ENCODE results near the gene ARHGEF16. TPM values are rescaled to one million over a fixed set of nuclear protein-coding genes. Genes with fewer than 3 reads are reported as not detected.

ARHGEF16 gene
- total and polyA plus RNA-seq, 2 donors = 1.4 to 2.3 TPM

- no peak overlapping the region for H3K27ac ChIP-seq (ENCODE audit: low read depth in 1 of 2, low read length in 1 of 2)
- no peak for DNase-seq (ENCODE audit: low read depth in 6 of 9, low spot score in 9 of 9)
- no peaks in the 10 kb centered on the region for H3K36me3 ChIP-seq (ENCODE audit: control insufficient read depth in 2 of 2, insufficient read depth in 2 of 2, low read length in 1 of 2)
- no peaks in the 10 kb centered on the region for H3K9me3 ChIP-seq (ENCODE audit: control insufficient read depth in 2 of 2, insufficient read depth in 1 of 2, low read length in 1 of 2)
- H3K4me1 ChIP-seq (ENCODE audit: control insufficient read depth in 2 of 2, insufficient read depth in 2 of 2, low read length in 2 of 2) = peaks cover 0 to 9% of the 10 kb centered on the region in 2 donors
- WGBS = 94% methylated on average over 35 of the region's 35 CpGs
- no peak overlapping the region for H3K4me3 ChIP-seq (ENCODE audit: low read length in 2 of 2)
- no peaks in the 10 kb centered on the region for H3K27me3 ChIP-seq (ENCODE audit: control insufficient read depth in 2 of 2, insufficient read depth in 1 of 2, low read length in 1 of 2)
Measured at GRCh38 chr1:3467096-3468036, 12.9 kb downstream of the ARHGEF16 start.

DNA sequence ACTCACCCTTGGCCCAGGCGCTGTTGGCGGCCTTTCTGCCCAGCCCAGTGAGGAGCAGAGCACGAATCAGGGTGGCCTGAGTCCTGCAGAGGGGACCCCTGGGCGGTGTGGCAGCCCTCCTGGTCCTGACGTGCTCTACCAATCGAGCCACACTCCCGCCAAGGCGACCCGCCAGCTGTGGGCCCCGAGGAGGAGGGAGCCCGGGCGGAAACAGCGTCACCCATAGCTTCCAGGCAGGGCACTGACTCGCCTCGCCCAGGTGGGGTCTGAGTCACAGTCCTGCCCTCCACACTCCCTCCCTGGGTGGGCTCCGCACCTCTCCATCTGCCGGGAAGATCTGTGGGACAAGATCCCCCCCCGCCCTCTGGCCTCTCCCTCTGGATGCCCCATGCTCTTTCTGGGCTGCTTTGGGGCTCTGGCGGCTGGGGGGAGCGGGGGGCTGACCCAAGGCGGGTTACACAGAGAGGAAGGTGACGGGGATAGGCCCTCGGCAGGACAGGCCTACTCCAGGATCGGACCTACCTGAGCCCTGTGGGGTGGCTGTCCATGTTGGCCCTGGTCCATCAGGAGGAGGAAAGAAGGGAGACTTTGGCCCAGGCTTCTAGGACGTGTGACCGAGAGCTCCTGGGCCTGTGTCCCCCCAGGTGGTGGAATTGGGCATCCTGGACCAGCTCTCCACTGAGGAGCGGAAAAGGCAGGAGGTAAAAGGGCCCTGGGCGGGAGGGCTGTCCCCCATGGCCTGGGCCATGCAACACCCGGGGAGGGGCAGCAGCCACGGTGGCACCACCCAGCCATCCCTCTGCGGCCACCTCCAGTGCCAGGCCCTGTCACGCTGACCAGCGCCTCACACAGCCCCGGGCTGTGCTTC, 14.0 kb downstream of the ARHGEF16 start:
- Histone ChIP-seq H3K9me3 (ENCODE audit: control insufficient read depth in 2 of 2, insufficient read depth in 1 of 2, low read length in 1 of 2) (no peaks in the 10 kb centered on the region), H3K36me3 (ENCODE audit: control insufficient read depth in 2 of 2, insufficient read depth in 2 of 2, low read length in 1 of 2) (no peaks in the 10 kb centered on the region), H3K27me3 (ENCODE audit: control insufficient read depth in 2 of 2, insufficient read depth in 1 of 2, low read length in 1 of 2) (no peaks in the 10 kb centered on the region), H3K4me1 (ENCODE audit: control insufficient read depth in 2 of 2, insufficient read depth in 2 of 2, low read length in 2 of 2) (peaks cover 0 to 9% of the 10 kb centered on the region in 2 donors), H3K4me3 (ENCODE audit: low read length in 2 of 2) (no peak overlapping the region), H3K27ac (ENCODE audit: low read depth in 1 of 2, low read length in 1 of 2) (no peak overlapping the region)
- no peak for DNase-seq (ENCODE audit: low read depth in 6 of 9, low spot score in 9 of 9)
- 86% methylated on average over 34 of the region's 34 CpGs for WGBS

DNA sequence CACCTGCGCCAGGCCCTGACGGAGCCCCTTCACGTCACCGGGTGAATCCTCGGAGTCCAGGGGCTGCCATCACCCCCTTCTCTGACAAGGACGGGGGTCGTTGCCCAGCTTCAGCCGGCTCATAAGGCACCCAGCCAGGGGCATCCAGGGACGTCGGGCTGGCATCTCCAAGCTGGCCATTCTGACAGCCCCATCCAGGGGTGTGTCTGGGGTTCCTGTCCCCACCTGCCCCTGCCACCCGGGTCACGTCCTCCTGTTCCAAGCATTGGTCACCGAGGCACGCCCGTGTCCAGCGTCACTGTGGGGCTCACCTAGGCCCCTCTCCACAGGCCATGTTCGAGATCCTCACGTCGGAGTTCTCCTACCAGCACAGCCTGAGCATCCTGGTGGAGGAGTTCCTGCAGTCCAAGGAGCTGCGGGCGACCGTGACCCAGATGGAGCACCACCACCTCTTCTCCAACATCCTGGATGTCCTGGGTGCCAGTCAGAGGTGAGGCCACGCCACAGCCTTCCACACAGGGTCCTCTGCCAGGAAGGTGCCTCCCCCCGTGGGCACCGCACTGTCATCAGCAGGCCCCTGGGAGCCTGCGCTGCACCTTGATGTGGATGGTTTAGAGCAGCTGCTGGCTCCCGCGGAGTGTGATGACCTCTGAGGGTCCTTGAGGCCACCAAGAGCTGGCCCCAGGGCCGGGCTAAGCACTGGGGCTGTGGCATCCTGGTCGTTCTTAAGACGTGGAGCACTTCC, 14.8 kb downstream of the ARHGEF16 start:
- no peaks in the 10 kb centered on the region for H3K27me3 ChIP-seq (ENCODE audit: control insufficient read depth in 2 of 2, insufficient read depth in 1 of 2, low read length in 1 of 2)
- no peak overlapping the region for H3K4me3 ChIP-seq (ENCODE audit: low read length in 2 of 2)
- 96% methylated on average over 31 of the region's 31 CpGs for WGBS
- no peak for DNase-seq (ENCODE audit: low read depth in 6 of 9, low spot score in 9 of 9)
- H3K9me3 ChIP-seq (ENCODE audit: control insufficient read depth in 2 of 2, insufficient read depth in 1 of 2, low read length in 1 of 2) = no peaks in the 10 kb centered on the region
- no peaks in the 10 kb centered on the region for H3K36me3 ChIP-seq (ENCODE audit: control insufficient read depth in 2 of 2, insufficient read depth in 2 of 2, low read length in 1 of 2)
- peaks cover 0 to 9% of the 10 kb centered on the region in 2 donors for H3K4me1 ChIP-seq (ENCODE audit: control insufficient read depth in 2 of 2, insufficient read depth in 2 of 2, low read length in 2 of 2)
- H3K27ac ChIP-seq (ENCODE audit: low read depth in 1 of 2, low read length in 1 of 2) = no peak overlapping the region

GRCh38 chr1:3469849-3470649, 15.6 kb downstream of the ARHGEF16 start:
- 95% methylated on average over 17 of the region's 17 CpGs for WGBS
- Histone ChIP-seq H3K36me3 (ENCODE audit: control insufficient read depth in 2 of 2, insufficient read depth in 2 of 2, low read length in 1 of 2) (no peaks in the 10 kb centered on the region), H3K9me3 (ENCODE audit: control insufficient read depth in 2 of 2, insufficient read depth in 1 of 2, low read length in 1 of 2) (no peaks in the 10 kb centered on the region), H3K27ac (ENCODE audit: low read depth in 1 of 2, low read length in 1 of 2) (no peak overlapping the region), H3K4me1 (ENCODE audit: control insufficient read depth in 2 of 2, insufficient read depth in 2 of 2, low read length in 2 of 2) (peaks cover 0 to 9% of the 10 kb centered on the region in 2 donors), H3K4me3 (ENCODE audit: low read length in 2 of 2) (no peak overlapping the region), H3K27me3 (ENCODE audit: control insufficient read depth in 2 of 2, insufficient read depth in 1 of 2, low read length in 1 of 2) (no peaks in the 10 kb centered on the region)
- no peak for DNase-seq (ENCODE audit: low read depth in 6 of 9, low spot score in 9 of 9)

- no peak for DNase-seq (ENCODE audit: low read depth in 6 of 9, low spot score in 9 of 9)
Measured at GRCh38 chr1:3470650-3471355, 16.3 kb downstream of the ARHGEF16 start.

DNA sequence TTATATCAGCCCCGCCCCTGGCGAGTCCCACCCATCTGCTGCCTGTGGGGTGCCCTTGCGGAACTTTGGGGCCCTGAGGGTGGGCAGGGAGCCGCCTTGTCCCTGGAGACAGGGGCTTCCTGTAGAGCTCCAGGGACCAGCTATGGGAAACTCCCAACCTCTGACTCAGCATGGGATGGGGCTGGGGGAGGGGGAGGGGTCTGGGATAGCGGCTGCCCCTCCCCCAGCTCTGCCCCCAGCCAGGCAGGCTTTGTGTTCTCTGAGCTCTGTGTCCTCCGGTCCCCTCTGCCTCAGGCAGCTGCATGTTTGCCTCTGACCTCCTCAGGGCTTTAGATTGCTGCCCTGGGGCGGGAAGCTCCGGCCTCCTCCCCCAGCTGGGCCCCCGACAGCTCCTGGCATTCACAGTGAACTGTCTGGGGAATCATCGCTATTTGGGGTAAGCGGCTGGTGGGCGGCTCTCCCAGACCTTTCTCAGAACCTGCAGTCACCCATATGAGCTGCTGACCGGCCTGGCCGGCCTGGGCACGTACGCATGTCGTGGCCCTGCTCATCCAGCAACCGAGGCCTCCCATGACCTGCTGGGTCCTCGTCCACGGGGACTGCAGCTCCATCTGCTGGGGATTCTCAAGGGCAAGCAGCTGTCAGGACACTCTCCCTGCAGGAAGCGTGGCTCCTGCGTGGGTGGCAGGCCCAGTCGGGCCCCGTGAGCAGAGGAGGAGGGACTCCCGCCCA, 17.1 kb downstream of the ARHGEF16 start:
- H3K4me1 ChIP-seq (ENCODE audit: control insufficient read depth in 2 of 2, insufficient read depth in 2 of 2, low read length in 2 of 2) = peaks cover 0 to 2% of the 10 kb centered on the region in 2 donors
- 74% methylated on average over 25 of the region's 25 CpGs for WGBS
- H3K27me3 ChIP-seq (ENCODE audit: control insufficient read depth in 2 of 2, insufficient read depth in 1 of 2, low read length in 1 of 2) = no peaks in the 10 kb centered on the region
- no peak for DNase-seq (ENCODE audit: low read depth in 6 of 9, low spot score in 9 of 9)
- H3K4me3 ChIP-seq (ENCODE audit: low read length in 2 of 2) = no peak overlapping the region
- no peaks in the 10 kb centered on the region for H3K9me3 ChIP-seq (ENCODE audit: control insufficient read depth in 2 of 2, insufficient read depth in 1 of 2, low read length in 1 of 2)
- no peaks in the 10 kb centered on the region for H3K36me3 ChIP-seq (ENCODE audit: control insufficient read depth in 2 of 2, insufficient read depth in 2 of 2, low read length in 1 of 2)
- no peak overlapping the region for H3K27ac ChIP-seq (ENCODE audit: low read depth in 1 of 2, low read length in 1 of 2)

More at GRCh38 chr1:3470650-3471355, 16.3 kb downstream of the ARHGEF16 start:
- Histone ChIP-seq H3K4me3 (ENCODE audit: low read length in 2 of 2) (no peak overlapping the region), H3K36me3 (ENCODE audit: control insufficient read depth in 2 of 2, insufficient read depth in 2 of 2, low read length in 1 of 2) (no peaks in the 10 kb centered on the region), H3K4me1 (ENCODE audit: control insufficient read depth in 2 of 2, insufficient read depth in 2 of 2, low read length in 2 of 2) (peaks cover 0 to 6% of the 10 kb centered on the region in 2 donors), H3K27me3 (ENCODE audit: control insufficient read depth in 2 of 2, insufficient read depth in 1 of 2, low read length in 1 of 2) (no peaks in the 10 kb centered on the region), H3K9me3 (ENCODE audit: control insufficient read depth in 2 of 2, insufficient read depth in 1 of 2, low read length in 1 of 2) (no peaks in the 10 kb centered on the region), H3K27ac (ENCODE audit: low read depth in 1 of 2, low read length in 1 of 2) (no peak overlapping the region)
- WGBS = 94% methylated on average over 22 of the region's 22 CpGs

DNA sequence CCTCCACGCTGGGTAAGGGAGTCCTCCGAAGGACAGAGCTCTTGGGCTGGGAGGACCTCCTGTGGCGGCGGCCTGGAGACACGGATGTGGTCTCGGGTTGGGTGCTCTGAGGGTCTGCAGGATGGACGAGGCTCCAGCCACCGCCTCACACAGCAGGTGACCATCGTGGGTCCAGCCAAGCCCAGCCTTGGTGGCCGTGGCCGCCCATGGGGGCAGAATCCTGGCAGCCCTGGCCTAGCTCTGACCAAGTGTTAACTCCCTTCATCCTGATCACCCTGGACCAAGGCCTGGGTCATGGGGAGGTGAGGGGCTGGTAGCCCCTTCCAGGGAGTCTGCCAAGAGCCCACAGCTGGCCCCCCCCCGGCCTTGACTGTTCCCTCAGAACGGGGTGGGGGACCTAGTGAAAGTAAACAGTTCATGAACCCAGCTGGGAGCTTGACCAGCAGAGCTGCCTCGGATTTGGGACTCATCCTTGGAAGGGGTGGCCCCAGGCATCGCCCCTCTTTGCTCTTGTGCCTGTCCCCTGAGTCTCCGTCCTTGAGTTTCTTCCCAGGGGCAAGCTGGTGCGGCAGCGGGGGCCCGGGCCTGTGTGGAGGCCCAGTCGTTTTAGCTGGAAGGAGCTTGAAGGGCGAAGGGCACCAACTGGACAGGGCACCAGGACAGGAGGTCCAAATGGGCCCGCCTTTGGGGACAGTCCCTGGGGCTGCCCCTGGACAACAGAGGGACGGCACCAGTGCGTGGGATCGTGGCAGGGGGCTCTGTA, 17.8 kb downstream of the ARHGEF16 start:
- peaks cover 0 to 2% of the 10 kb centered on the region in 2 donors for H3K4me1 ChIP-seq (ENCODE audit: control insufficient read depth in 2 of 2, insufficient read depth in 2 of 2, low read length in 2 of 2)
- no peak for DNase-seq (ENCODE audit: low read depth in 6 of 9, low spot score in 9 of 9)
- no peaks in the 10 kb centered on the region for H3K9me3 ChIP-seq (ENCODE audit: control insufficient read depth in 2 of 2, insufficient read depth in 1 of 2, low read length in 1 of 2)
- H3K4me3 ChIP-seq (ENCODE audit: low read length in 2 of 2) = no peak overlapping the region
- no peak overlapping the region for H3K27ac ChIP-seq (ENCODE audit: low read depth in 1 of 2, low read length in 1 of 2)
- H3K27me3 ChIP-seq (ENCODE audit: control insufficient read depth in 2 of 2, insufficient read depth in 1 of 2, low read length in 1 of 2) = no peaks in the 10 kb centered on the region
- no peaks in the 10 kb centered on the region for H3K36me3 ChIP-seq (ENCODE audit: control insufficient read depth in 2 of 2, insufficient read depth in 2 of 2, low read length in 1 of 2)
- WGBS = 91% methylated on average over 25 of the region's 25 CpGs
